AG04449 (cell line): ENCODE data around the gene TNP1.

Experiments used
- CTCF ChIA-PET: fragments of 350-600 bp; formaldehyde crosslinking; extraction: SDS; loops from one replicate; lab custom pipeline; 2021; ENCODE audit warnings: antibody characterized with exemption; lab: Yijun Ruan, JAX
- POLR2A ChIA-PET: fragments of 400-600, 350-600 bp; formaldehyde crosslinking; extraction: SDS; loops from one replicate; lab custom pipeline; 2020; ENCODE audit warnings: antibody characterized with exemption, inconsistent platforms; lab: Yijun Ruan, JAX
- DNase-seq: peaks from one replicate; pipeline ENCODE4 v3.0.0-alpha.2; 2010; ENCODE audit warnings: low read depth, low spot score
- H3K4me3 ChIP-seq: 2 replicates; pipeline ENCODE4 v1.5.1; 2011; ENCODE audit warnings: low read depth, mild to moderate bottlenecking, control low read depth, low read length
- CTCF ChIP-seq: IDR thresholded peaks from one replicate; pipeline ENCODE4 v1.5.1; 2011; ENCODE audit warnings: mild to moderate bottlenecking, moderate library complexity, low read length, control low read depth, inconsistent platforms; ENCODE audit not compliant: insufficient read depth; ENCODE audit errors: missing control alignments

TNP1 gene

GRCh38 chr2:216863946-216864345 is 4.1 kb upstream of the TNP1 start:
- ChIA-PET CTCF (no interaction called here), POLR2A (no interaction called here)
- DNase-seq, result no peak
- no peak for TF ChIP-seq CTCF
- no peak overlapping the region for H3K4me3 ChIP-seq

- ChIA-PET CTCF (no interaction called here), POLR2A (no interaction called here)
- DNase-seq, result no peak
- TF ChIP-seq CTCF, result no peak
- no peak overlapping the region for H3K4me3 ChIP-seq
These were observed 2.9 kb upstream of the TNP1 start for GRCh38 chr2:216862628-216863398.

GRCh38 chr2:216860426-216861137 is 718 bp upstream of the TNP1 start:
- H3K4me3 ChIP-seq, result no peak overlapping the region
- no peak for TF ChIP-seq CTCF
- DNase-seq, result no peak
- ChIA-PET POLR2A (no interaction called here), CTCF (no interaction called here)

- no peak for DNase-seq
- no peak overlapping the region for H3K4me3 ChIP-seq
- ChIA-PET CTCF (interaction anchor here (1.5 to 2.0 kb wide), 2 partner anchors 10 to 20 kb away, joined by 3 to 4 read pairs; no protein-coding TSS in a partner anchor), POLR2A (interaction anchor here (0.6 kb wide), 1 partner anchor 287 kb away, joined by 6 read pairs; no protein-coding TSS in a partner anchor)
- TF ChIP-seq CTCF, result no peak
These were observed 1.6 kb downstream of the TNP1 start for GRCh38 chr2:216858312-216858711.

GRCh38 chr2:216857131-216857550 is 2.7 kb downstream of the TNP1 start:
- no peak overlapping the region for H3K4me3 ChIP-seq
- POLR2A ChIA-PET, result interaction anchor here (0.8 kb wide), 1 partner anchor 249 kb away, joined by 3 read pairs; no protein-coding TSS in a partner anchor
- DNase-seq, result peak; percentile 9
- no peak for TF ChIP-seq CTCF
- CTCF ChIA-PET, result interaction anchor here (0.8 to 2.0 kb wide), 3 partner anchors 11 to 309 kb away, joined by 3 to 4 read pairs (median 3); no protein-coding TSS in a partner anchor
